22Rv1 (cell line): ENCODE measurements around the gene HAUS3.

ENCODE experiments used
- CTCF ChIP-seq: fragments of 450-650 bp; IDR thresholded peaks from 2 replicates; pipeline ENCODE4 v1.5.1; 2017; ENCODE audit warnings: mild to moderate bottlenecking
- ZFX ChIP-seq: fragments of 450-650 bp; IDR thresholded peaks from 2 replicates; pipeline ENCODE4 v1.6.1; 2017; ENCODE audit warnings: antibody characterized with exemption, borderline replicate concordance

DNA sequence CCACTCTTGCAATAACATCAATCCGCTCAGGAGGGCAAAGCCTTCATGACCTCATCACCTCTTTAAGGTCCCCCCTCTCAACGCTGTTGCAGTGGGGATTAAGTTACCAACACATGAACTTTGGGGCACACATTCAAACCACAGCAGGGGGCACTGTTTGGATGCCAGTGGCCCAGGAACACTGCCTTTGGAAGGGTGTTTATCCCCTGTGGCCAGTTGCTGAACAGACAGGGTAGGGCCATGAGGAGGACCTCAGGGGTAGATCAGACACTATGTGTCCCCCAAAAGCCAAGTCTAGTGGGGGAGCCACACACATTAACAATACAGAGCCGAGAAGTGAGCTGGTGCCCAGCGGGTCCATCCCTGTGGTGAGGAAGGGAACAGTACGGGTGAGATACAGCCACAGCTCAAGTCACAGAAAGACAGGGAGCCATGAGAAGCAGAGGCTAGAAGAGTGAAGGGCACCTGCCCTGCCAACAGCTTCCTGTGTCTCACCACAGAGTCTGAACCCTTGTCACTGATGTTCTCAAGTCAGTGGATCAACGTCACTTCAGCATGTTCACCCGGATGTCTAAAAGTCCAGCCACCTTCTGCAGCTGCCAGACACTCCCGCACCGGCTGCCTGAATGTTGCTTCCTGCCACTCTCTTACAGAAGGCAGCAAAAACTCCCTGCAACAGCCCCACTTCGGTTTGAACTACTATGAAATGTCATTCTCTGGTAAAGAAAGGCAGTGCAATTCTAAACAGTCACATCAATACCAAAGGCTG is 39.8 kb upstream of the HAUS3 start:
- TF ChIP-seq CTCF (no peak), ZFX (no peak)
